K562 (cell line): ENCODE data around the gene TMIGD2. TPM values are rescaled to one million over a fixed set of nuclear protein-coding genes. Genes with fewer than 3 reads are reported as not detected.

Source experiments
- ASH1L ChIP-seq: fragments of 450-650 bp; IDR thresholded peaks from 2 replicates; pipeline ENCODE4 v1.6.1; 2018; ENCODE audit warnings: borderline replicate concordance, mild to moderate bottlenecking, low read depth; ENCODE audit not compliant: partially characterized antibody
- CCAR2 ChIP-seq: fragments of 200-400 bp; formaldehyde crosslinking; IDR thresholded peaks from 2 replicates; pipeline ENCODE4 v1.6.1; 2017; ENCODE audit warnings: mild to moderate bottlenecking, low read depth, low read length
- CREB5 ChIP-seq: fragments of 250-450 bp; sonication (Bioruptor Pico); IDR thresholded peaks from 2 replicates; pipeline ENCODE4 v1.5.0; 2020; ENCODE audit warnings: mild to moderate bottlenecking
- DPF2 ChIP-seq: fragments of 450-650 bp; IDR thresholded peaks from 2 replicates; pipeline ENCODE4 v1.6.1; 2016
- ELK1 ChIP-seq: sonication (generic); formaldehyde crosslinking; IDR thresholded peaks from 2 replicates; pipeline ENCODE4 v1.8.1; 2022; ENCODE audit warnings: missing genetic modification reagents
- ETV1 ChIP-seq: fragments of 450-650 bp; conservative IDR thresholded peaks from 2 replicates; pipeline ENCODE4 v1.6.1; 2016; ENCODE audit warnings: missing genetic modification characterization, control low read depth, low read depth, missing compliant biosample characterization
- FUS ChIP-seq: fragments of 200-400 bp; formaldehyde crosslinking; optimal IDR thresholded peaks from 2 replicates; pipeline ENCODE3; 2017; ENCODE audit warnings: low read depth, low read length
- L3MBTL2 ChIP-seq: fragments of 450-650 bp; IDR thresholded peaks from 2 replicates; pipeline ENCODE4 v1.6.1; 2016; ENCODE audit warnings: mild to moderate bottlenecking, moderate library complexity
- MCM5 ChIP-seq: fragments of 450-650 bp; IDR thresholded peaks from 2 replicates; pipeline ENCODE4 v1.6.1; 2016; ENCODE audit warnings: low read depth
- MYNN ChIP-seq, 2 experiments: sonication (generic); formaldehyde crosslinking in 1 of 2; IDR thresholded peaks; 2 replicates each; pipeline versions ENCODE4 v1.5.0 to v1.6.1; 2016 to 2020; ENCODE audit warnings: antibody characterized with exemption in 1 of 2, missing genetic modification reagents in 1 of 2
- NRF1 ChIP-seq, 2 experiments: fragments of 450-650 bp; IDR thresholded peaks in 1 of 2; conservative IDR thresholded peaks in 1 of 2; 2 replicates each; pipeline ENCODE4 v1.6.1; 2014; ENCODE audit warnings: mild to moderate bottlenecking in 2 of 2
- PRPF4 ChIP-seq: fragments of 200-400 bp; formaldehyde crosslinking; IDR thresholded peaks from one replicate; pipeline ENCODE4 v1.6.1; 2017; ENCODE audit warnings: low read length, low read depth, mild to moderate bottlenecking; ENCODE audit not compliant: insufficient read depth, poor library complexity, severe bottlenecking
- SRSF1 ChIP-seq: fragments of 200-400 bp; formaldehyde crosslinking; IDR thresholded peaks from 2 replicates; pipeline ENCODE4 v1.6.1; 2017; ENCODE audit warnings: mild to moderate bottlenecking, low read depth, low read length, moderate library complexity
- STAT5B ChIP-seq: fragments of 250-450 bp; sonication (Bioruptor Pico); IDR thresholded peaks from 2 replicates; pipeline ENCODE4 v1.8.0; 2021; ENCODE audit warnings: mild to moderate bottlenecking, inconsistent platforms
- TCF7L2 ChIP-seq: fragments of 150-350 bp; IDR thresholded peaks from 2 replicates; pipeline ENCODE4 v1.6.1; 2016; ENCODE audit warnings: low read depth, mild to moderate bottlenecking, low read length, moderate library complexity
- ZBTB2 ChIP-seq: fragments of 450-650 bp; IDR thresholded peaks from 2 replicates; pipeline ENCODE4 v1.6.1; 2016; ENCODE audit warnings: antibody characterized with exemption
- ZEB2 ChIP-seq: fragments of 450-650 bp; IDR thresholded peaks from 2 replicates; pipeline ENCODE4 v1.6.1; 2016
- ZNF507 ChIP-seq: conservative IDR thresholded peaks from 2 replicates; pipeline ENCODE4 v1.6.1; 2017; ENCODE audit warnings: missing genetic modification characterization, missing compliant biosample characterization
- ZNF696 ChIP-seq: fragments of 250-450 bp; sonication (Bioruptor Pico); conservative IDR thresholded peaks from 2 replicates; pipeline ENCODE4 v1.4.0; 2020; ENCODE audit warnings: mild to moderate bottlenecking, moderate library complexity
- ZNF764 ChIP-seq: fragments of 250-450 bp; sonication (Bioruptor Pico); IDR thresholded peaks from 2 replicates; pipeline ENCODE4 v1.4.0; 2020; ENCODE audit warnings: low read depth, mild to moderate bottlenecking, moderate library complexity
- polyA plus RNA-seq, 8 experiments: library from polyadenylated mRNA; depleted of rRNA in 4 of 8; stranded (reverse) in 5 of 8; unstranded in 3 of 8; fragments of >200 nt; fragmentation: Nextera tagmentation in 2 of 8; fragmentation: Illumina TruSeq in 1 of 8; extraction: Ambion mirVana in 2 of 8; extraction: Trizol in 1 of 8; gene quantifications; 2 replicates each; pipeline versions ENCODE4 v1.2.1 to v1.2.3, GENCODE V29; 2011 to 2014; ENCODE audit warnings: inconsistent platforms in 1 of 8, missing spikeins in 1 of 8
- total RNA-seq, 7 experiments: library from RNA; depleted of rRNA in 6 of 7; stranded (reverse); fragments of >200 nt in 6 of 7; fragmentation: Illumina TruSeq in 2 of 7; extraction: Trizol in 2 of 7; gene quantifications; 2 replicates each; pipeline versions ENCODE4 v1.2.1 to v1.2.3, GENCODE V29; 2011 to 2021; ENCODE audit warnings: low replicate concordance in 1 of 7
- TF ChIP-seq, protein P1 (sequence below), 2 experiments: fragments of 450-650 bp; IDR thresholded peaks; 2 replicates each; pipeline ENCODE4 v1.6.1; 2016
- TF ChIP-seq, protein P2 (sequence below): fragments of 250-450 bp; sonication (Bioruptor Pico); IDR thresholded peaks from 2 replicates; pipeline ENCODE4 v1.4.0; 2020

Gene TMIGD2
- total and polyA plus RNA-seq, 9 of the 15 experiments (the other 6 are each of a cell fraction or from before 2014, with no cell fraction given) = not detected

DNA sequence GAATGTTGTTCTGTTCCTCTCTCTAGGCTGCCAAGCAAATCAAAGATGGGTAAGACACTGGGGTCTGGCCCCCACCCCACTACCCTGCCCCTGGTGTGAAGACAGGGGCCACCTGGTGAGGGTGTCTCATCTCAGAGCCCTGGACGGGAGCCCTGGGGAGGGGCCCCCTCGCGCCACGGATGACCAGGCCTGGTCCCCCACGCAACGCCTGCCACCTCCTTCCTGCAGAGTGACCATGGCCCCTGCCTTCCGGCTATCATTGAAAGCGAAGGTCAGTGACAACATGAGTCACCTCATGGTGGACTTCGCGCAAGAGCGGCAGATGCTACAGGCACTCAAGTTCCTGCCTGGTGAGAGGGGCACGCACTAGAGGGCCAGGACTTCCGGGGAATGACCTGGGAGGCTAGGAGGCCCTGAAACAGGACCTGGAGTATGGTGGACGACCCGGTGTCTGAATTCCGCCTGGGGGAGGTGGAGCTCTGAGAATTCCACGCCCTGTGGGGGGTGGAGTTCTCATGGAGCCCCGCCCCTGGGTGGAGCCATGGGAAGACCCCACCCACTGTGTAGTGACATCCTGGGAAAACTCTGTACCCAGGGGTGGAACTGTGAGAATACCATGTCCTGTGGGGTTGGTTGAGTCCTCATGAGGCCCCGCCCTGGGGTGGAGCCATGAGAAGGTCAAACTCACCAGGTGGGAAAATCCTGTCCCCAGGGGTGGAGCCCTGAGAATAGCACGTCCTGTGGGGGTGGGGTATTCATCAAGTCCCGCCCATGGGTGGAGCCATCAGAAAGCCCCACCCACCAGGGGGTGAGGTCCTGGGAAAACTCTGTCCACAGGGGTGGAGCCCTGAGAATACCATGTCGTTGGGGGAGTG is 8.3 kb upstream of the TMIGD2 start (continued):
- TF ChIP-seq CREB5 (CRISPR knock-in tag) (no peak), ZNF764 (no peak), DPF2 (peak; percentile 75), ETV1 (tag) (peak; percentile 69), L3MBTL2 (peak; percentile 94), FUS (no peak), PRPF4 (no peak), ELK1 (CRISPR knock-in tag) (no peak), MCM5 (no peak), ASH1L (no peak), NRF1 (conservative IDR thresholded peaks at IDR 0.05 in 1 of 2, IDR thresholded peaks at IDR 0.05 in 1 of 2) (peak; percentile 61 to 67), TCF7L2 (no peak), MYNN (IDR thresholded peaks at IDR 0.05) (no peak), MYNN (CRISPR knock-in tag; IDR thresholded peaks at IDR 0.05) (no peak), STAT5B (CRISPR knock-in tag) (no peak), ZBTB2 (0 out of 2 replicates have a peak, but pooled peaks have one; percentile 31), SRSF1 (no peak), ZEB2 (no peak), ZNF507 (tag) (no peak), ZNF696 (no peak), CCAR2 (no peak)
- TF ChIP-seq, protein P1, sequence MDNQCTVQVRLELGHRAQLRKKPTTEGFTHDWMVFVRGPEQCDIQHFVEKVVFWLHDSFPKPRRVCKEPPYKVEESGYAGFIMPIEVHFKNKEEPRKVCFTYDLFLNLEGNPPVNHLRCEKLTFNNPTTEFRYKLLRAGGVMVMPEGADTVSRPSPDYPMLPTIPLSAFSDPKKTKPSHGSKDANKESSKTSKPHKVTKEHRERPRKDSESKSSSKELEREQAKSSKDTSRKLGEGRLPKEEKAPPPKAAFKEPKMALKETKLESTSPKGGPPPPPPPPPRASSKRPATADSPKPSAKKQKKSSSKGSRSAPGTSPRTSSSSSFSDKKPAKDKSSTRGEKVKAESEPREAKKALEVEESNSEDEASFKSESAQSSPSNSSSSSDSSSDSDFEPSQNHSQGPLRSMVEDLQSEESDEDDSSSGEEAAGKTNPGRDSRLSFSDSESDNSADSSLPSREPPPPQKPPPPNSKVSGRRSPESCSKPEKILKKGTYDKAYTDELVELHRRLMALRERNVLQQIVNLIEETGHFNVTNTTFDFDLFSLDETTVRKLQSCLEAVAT (IDR thresholded peaks at IDR 0.05) = no peak
- TF ChIP-seq, protein P2, sequence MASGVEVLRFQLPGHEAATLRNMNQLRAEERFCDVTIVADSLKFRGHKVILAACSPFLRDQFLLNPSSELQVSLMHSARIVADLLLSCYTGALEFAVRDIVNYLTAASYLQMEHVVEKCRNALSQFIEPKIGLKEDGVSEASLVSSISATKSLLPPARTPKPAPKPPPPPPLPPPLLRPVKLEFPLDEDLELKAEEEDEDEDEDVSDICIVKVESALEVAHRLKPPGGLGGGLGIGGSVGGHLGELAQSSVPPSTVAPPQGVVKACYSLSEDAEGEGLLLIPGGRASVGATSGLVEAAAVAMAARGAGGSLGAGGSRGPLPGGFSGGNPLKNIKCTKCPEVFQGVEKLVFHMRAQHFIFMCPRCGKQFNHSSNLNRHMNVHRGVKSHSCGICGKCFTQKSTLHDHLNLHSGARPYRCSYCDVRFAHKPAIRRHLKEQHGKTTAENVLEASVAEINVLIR = no peak
